Measurements from ENCODE around the gene MEAK7. TPM values are rescaled to one million over a fixed set of nuclear protein-coding genes. Genes with fewer than 3 reads are reported as not detected.

The MEAK7 gene
- total RNA-seq, 3 donors from 2014 or later = 18.4 to 23.9 (median 22.2) TPM

DNA sequence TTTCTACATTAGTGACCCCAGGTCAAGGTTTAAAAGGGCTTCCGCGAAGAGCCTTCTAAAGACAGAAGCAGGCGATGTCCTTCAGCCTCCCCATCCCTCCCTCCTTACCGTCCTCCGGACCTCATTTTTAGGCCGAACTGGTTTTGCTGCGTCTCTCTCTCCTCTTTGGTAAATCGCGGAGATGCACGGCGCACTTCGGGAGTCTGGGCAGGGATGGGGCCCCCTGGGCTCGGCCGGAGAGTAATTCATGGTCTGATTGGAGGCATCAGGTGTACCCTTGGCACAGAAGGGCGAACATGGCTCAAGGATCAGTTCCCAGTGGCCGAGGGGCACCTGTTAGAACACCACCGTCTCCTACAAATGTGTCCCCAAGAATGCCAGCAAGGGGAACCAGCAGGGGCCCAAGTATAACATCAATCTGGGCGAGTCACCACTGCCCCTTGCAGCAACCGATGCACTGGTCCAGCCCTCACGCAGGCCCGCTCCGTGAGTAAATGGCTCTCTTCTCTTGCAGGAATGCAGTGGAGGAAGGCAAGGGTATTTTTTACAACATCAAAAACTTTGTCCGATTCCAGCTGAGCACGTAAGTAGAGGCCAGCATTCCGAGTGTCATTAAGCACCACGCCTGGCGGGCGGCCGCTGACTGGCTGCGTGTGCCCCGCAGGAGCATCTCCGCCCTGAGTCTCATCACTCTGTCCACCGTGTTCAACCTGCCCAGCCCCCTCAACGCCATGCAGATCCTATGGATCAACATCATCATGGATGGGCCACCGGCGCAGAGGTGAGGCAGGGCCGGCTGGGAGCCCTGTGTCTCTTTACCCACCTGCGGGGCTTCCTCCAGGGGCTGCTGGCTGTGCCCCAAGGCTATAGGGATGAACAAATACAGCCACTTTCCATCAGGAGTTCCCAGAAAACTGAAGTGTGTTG lies 45.6 kb downstream of the MEAK7 start:
- TF ChIP-seq, protein P1, sequence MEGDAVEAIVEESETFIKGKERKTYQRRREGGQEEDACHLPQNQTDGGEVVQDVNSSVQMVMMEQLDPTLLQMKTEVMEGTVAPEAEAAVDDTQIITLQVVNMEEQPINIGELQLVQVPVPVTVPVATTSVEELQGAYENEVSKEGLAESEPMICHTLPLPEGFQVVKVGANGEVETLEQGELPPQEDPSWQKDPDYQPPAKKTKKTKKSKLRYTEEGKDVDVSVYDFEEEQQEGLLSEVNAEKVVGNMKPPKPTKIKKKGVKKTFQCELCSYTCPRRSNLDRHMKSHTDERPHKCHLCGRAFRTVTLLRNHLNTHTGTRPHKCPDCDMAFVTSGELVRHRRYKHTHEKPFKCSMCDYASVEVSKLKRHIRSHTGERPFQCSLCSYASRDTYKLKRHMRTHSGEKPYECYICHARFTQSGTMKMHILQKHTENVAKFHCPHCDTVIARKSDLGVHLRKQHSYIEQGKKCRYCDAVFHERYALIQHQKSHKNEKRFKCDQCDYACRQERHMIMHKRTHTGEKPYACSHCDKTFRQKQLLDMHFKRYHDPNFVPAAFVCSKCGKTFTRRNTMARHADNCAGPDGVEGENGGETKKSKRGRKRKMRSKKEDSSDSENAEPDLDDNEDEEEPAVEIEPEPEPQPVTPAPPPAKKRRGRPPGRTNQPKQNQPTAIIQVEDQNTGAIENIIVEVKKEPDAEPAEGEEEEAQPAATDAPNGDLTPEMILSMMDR (IDR thresholded peaks at IDR 0.05) = no peak
- intact Hi-C loops (cut with DNase I, micrococcal nuclease) = no loop called here
- DNase-seq (peak in 2 of 3 donors; percentile 26 to 28), ATAC-seq (no peak)
- no peaks in the 10 kb centered on the region for H3K9me3 ChIP-seq
- no peaks in the 10 kb centered on the region for H3K36me3 ChIP-seq (ENCODE audit: low read depth)
- no peak overlapping the region for H3K4me3 ChIP-seq
- H3K4me1 ChIP-seq (ENCODE audit: low read depth) = no peaks in the 10 kb centered on the region

DNA sequence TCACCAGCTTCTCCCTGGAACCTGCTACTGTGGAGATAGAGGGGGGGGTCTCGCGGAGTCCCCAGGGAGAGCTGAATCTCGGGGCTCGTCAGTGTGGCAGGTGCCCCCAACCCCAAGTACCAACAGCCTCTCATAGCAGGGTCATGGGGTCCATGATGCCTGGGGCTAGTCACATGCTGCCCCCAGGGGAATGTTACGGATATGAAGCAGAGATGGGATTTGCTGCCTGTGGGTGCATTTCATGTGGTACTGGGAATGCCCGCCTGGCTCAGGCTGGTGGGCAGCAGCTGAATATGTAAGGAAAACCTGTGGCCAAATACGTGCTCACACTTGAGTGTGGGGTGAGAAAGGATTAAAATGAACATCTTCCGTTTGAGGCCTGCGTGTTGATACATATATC lies 49.4 kb downstream of the MEAK7 start:
- Histone ChIP-seq H3K36me3 (ENCODE audit: low read depth) (peaks cover 3% of the 10 kb centered on the region), H3K4me1 (ENCODE audit: low read depth) (no peaks in the 10 kb centered on the region), H3K4me3 (no peak overlapping the region), H3K9me3 (no peaks in the 10 kb centered on the region)
- intact Hi-C loops (cut with DNase I, micrococcal nuclease) = no loop called here
- DNase-seq = no peak
- no peak for ATAC-seq
- TF ChIP-seq, protein P1 (IDR thresholded peaks at IDR 0.05) = no peak

Other genes with a start within 250 kb of the MEAK7 start
- 10 to 100 TPM in 2 of 3 donors, 1 to 10 TPM in 1; 7.5 to 30.5 (median 10.9) TPM for gene WFDC1, start 209.8 kb downstream of the MEAK7 start, total RNA-seq
- gene ATP2C2, start 136.1 kb downstream of the MEAK7 start, total RNA-seq = 100 to 1,000 TPM in 2 of 3 donors, 10 to 100 TPM in 1; 98.8 to 322 (median 159) TPM
- gene COTL1, start 113.4 kb upstream of the MEAK7 start, total RNA-seq = 100 to 1,000 TPM in 1 of 3 donors, 10 to 100 TPM in 2; 52.8 to 120 (median 56.8) TPM
- gene KLHL36, start 143.9 kb upstream of the MEAK7 start, total RNA-seq = 10 to 100 TPM; 47.5 to 60.3 (median 59.2) TPM
- 10 to 100 TPM; 65.1 to 76.9 (median 72.4) TPM for gene USP10, start 195.3 kb upstream of the MEAK7 start, total RNA-seq

Data from mucosa of descending colon (tissue), 3 donors.